PC-3 (cell line): ENCODE data around the gene GNGT1. TPM values are rescaled to one million over a fixed set of nuclear protein-coding genes. Genes with fewer than 3 reads are reported as not detected.

Source experiments
- ATAC-seq: fragments of 200-7000 bp; cut with Tn5 transposase; 2 replicates; pipeline ENCODE4 v1.9.1; 2020; ENCODE audit warnings: mild to moderate bottlenecking, moderate library complexity
- BruUV-seq: library from RNA; stranded (reverse); fragments of 400-500 nt; replicated peaks from 2 replicates; lab custom pipeline; 2021; lab: Mats Ljungman, UMichigan
- CTCF ChIA-PET: fragments of 300-600 bp; sonication (Branson Sonifier 250); formaldehyde crosslinking; loops from one replicate; lab custom pipeline; 2022; ENCODE audit warnings: antibody characterized with exemption; lab: Charles Lee
- POLR2A ChIA-PET: fragments of 300-600 bp; sonication (Branson Sonifier 250); formaldehyde crosslinking; loops from one replicate; lab custom pipeline; 2022; ENCODE audit warnings: antibody characterized with exemption; ENCODE audit not compliant: unreplicated experiment; lab: Charles Lee
- DNase-seq: peaks from one replicate; pipeline ENCODE4 v3.0.0-alpha.2; 2015
- H2AFZ ChIP-seq: fragments of 300-600 bp; sonication (generic); 2 replicates; pipeline ENCODE4 v1.6.0; 2016; ENCODE audit warnings: antibody characterized with exemption, low read length
- H3F3A ChIP-seq: fragments of 300-600 bp; sonication (generic); one replicate; pipeline ENCODE4 v1.6.0; 2017; ENCODE audit warnings: antibody characterized with exemption, low read length, control low read depth, mild to moderate bottlenecking; ENCODE audit not compliant: unreplicated experiment
- H3K27ac ChIP-seq: fragments of 300-600 bp; sonication (generic); 2 replicates; pipeline ENCODE4 v1.5.1; 2016; ENCODE audit warnings: mild to moderate bottlenecking, low read length
- H3K27me3 ChIP-seq: fragments of 300-600 bp; sonication (generic); 2 replicates; pipeline ENCODE4 v1.6.1; 2016; ENCODE audit warnings: low read length, mixed read lengths
- H3K36me3 ChIP-seq: fragments of 300-600 bp; sonication (generic); 2 replicates; pipeline ENCODE4 v1.6.1; 2016; ENCODE audit warnings: low read depth, mixed run types, low read length, mixed read lengths
- H3K4me1 ChIP-seq: fragments of 300-600 bp; sonication (generic); 2 replicates; pipeline ENCODE4 v1.5.1; 2016; ENCODE audit warnings: low read length; ENCODE audit not compliant: insufficient read depth
- H3K4me2 ChIP-seq: fragments of 300-600 bp; sonication (generic); 2 replicates; pipeline ENCODE4 v1.6.0; 2016; ENCODE audit warnings: low read length
- H3K4me3 ChIP-seq: fragments of 300-600 bp; sonication (generic); 2 replicates; pipeline ENCODE4 v1.5.1; 2016; ENCODE audit warnings: mild to moderate bottlenecking, low read length, mixed read lengths
- H3K79me2 ChIP-seq: fragments of 300-600 bp; sonication (generic); 2 replicates; pipeline ENCODE4 v1.6.1; 2017; ENCODE audit warnings: low read length, mixed read lengths
- H3K9ac ChIP-seq: fragments of 300-600 bp; sonication (generic); 2 replicates; pipeline ENCODE4 v1.6.0; 2016; ENCODE audit warnings: mild to moderate bottlenecking, low read length
- H3K9me2 ChIP-seq: fragments of 300-600 bp; sonication (generic); replicated peaks from 2 replicates; pipeline ENCODE4 v1.6.1; 2016; ENCODE audit warnings: mixed run types, low read length, mixed read lengths
- H3K9me3 ChIP-seq: fragments of 300-600 bp; sonication (generic); 2 replicates; pipeline ENCODE4 v1.6.1; 2016; ENCODE audit warnings: low read length, mixed read lengths
- H4K20me1 ChIP-seq: fragments of 300-600 bp; sonication (generic); 2 replicates; pipeline ENCODE4 v1.6.1; 2016; ENCODE audit warnings: low read length, mixed read lengths
- CTCF ChIP-seq: fragments of 300-600 bp; sonication (generic); conservative IDR thresholded peaks from 2 replicates; pipeline ENCODE4 v1.5.1; 2017; ENCODE audit warnings: antibody characterized with exemption, low read depth, mild to moderate bottlenecking, low read length
- EZH2 ChIP-seq: fragments of 300-600 bp; sonication (generic); IDR thresholded peaks from one replicate; pipeline ENCODE4 v1.6.1; 2017; ENCODE audit warnings: antibody characterized with exemption, mild to moderate bottlenecking, low read length; ENCODE audit not compliant: unreplicated experiment
- EZH2phosphoT487 ChIP-seq: fragments of 300-600 bp; sonication (generic); IDR thresholded peaks from 2 replicates; pipeline ENCODE4 v1.6.1; 2018; ENCODE audit warnings: mild to moderate bottlenecking, antibody characterized with exemption, low read length, borderline replicate concordance
- intact Hi-C: fragments of 100-400 bp; cut with micrococcal nuclease; formaldehyde crosslinking; loops from 2 replicates; pipeline ENCODE4 v1.9.0; 2023
- total RNA-seq: library from RNA; depleted of rRNA; stranded (reverse); fragments of >200 nt; gene quantifications from 2 replicates; pipeline ENCODE4 v1.2.3, GENCODE V29; 2014; rRNA removed

GNGT1 gene
- total RNA-seq, 1 experiment from 2014 or later: not detected

- DNase-seq (peak; percentile 61), ATAC-seq (peak; percentile 97)
- H3K27me3 ChIP-seq: no peaks in the 10 kb centered on the region
- intact Hi-C loops: loop anchor here (5.0 kb wide), 1 partner anchor 36 kb away; the partner anchor contains the start of gene GNG11
- H3K9me3 ChIP-seq: no peaks in the 10 kb centered on the region
- H3K9ac ChIP-seq: no peak overlapping the region
- H3K79me2 ChIP-seq: no peaks in the 10 kb centered on the region
- peaks cover 13% of the 10 kb centered on the region for H3K4me1 ChIP-seq
- TF ChIP-seq EZH2phosphoT487 (no peak), CTCF (no peak), EZH2 (no peak)
- no peak overlapping the region for H2AFZ ChIP-seq
- no peaks in the 10 kb centered on the region for H3F3A ChIP-seq
- ChIA-PET CTCF (interaction anchor here (0.6 kb wide), 1 partner anchor 43 kb away, joined by 3 read pairs; no protein-coding TSS in a partner anchor), POLR2A (interaction anchor here (0.7 kb wide), 1 partner anchor 68 kb away, joined by 4 read pairs; the partner anchor contains the start of gene TFPI2)
- H3K9me2 ChIP-seq: no peaks in the 10 kb centered on the region
- H3K36me3 ChIP-seq: no peaks in the 10 kb centered on the region
- peak overlapping the region; percentile 75 for H3K4me2 ChIP-seq
- H3K27ac ChIP-seq: peak overlapping the region; percentile 46
- peak overlapping the region; percentile 42 for H3K4me3 ChIP-seq
- BruUV-seq: no TSS peak
- H4K20me1 ChIP-seq: no peaks in the 10 kb centered on the region
Observed at GRCh38 chr7:93958216-93958615, 51.8 kb downstream of the GNGT1 start.

- peaks cover 13% of the 10 kb centered on the region for H3K4me1 ChIP-seq
- peak overlapping the region; percentile 46 for H3K27ac ChIP-seq
- peak overlapping the region; percentile 42 for H3K4me3 ChIP-seq
- CTCF ChIA-PET: no interaction called here
- POLR2A ChIA-PET: interaction anchor here (0.7 kb wide), 1 partner anchor 68 kb away, joined by 4 read pairs; the partner anchor contains the start of gene TFPI2
- H3K9me3 ChIP-seq: no peaks in the 10 kb centered on the region
- TF ChIP-seq CTCF: no peak
- TF ChIP-seq EZH2: no peak
- TF ChIP-seq EZH2phosphoT487: no peak
- no TSS peak for BruUV-seq
- ATAC-seq: peak; percentile 82
- peak; percentile 31 for DNase-seq
- no peaks in the 10 kb centered on the region for H3K79me2 ChIP-seq
- H3K36me3 ChIP-seq: no peaks in the 10 kb centered on the region
- H3K27me3 ChIP-seq: no peaks in the 10 kb centered on the region
- no peak overlapping the region for H2AFZ ChIP-seq
- H4K20me1 ChIP-seq: no peaks in the 10 kb centered on the region
- no peak overlapping the region for H3K9ac ChIP-seq
- H3K4me2 ChIP-seq: peak overlapping the region; percentile 75
- no peaks in the 10 kb centered on the region for H3F3A ChIP-seq
- H3K9me2 ChIP-seq: no peaks in the 10 kb centered on the region
- intact Hi-C loops: loop anchor here (5.0 kb wide), 1 partner anchor 36 kb away; the partner anchor contains the start of gene GNG11
Observed at GRCh38 chr7:93958651-93959050, 52.3 kb downstream of the GNGT1 start.

Other genes with a start within 250 kb of the GNGT1 start
- gene TFPI2, start 15.8 kb upstream of the GNGT1 start, total RNA-seq: 53.1 and 62.6 TPM in 2 replicates
- 3.0 and 4.4 TPM in 2 replicates for gene GNG11, start 15.2 kb downstream of the GNGT1 start, total RNA-seq
- 7.9 and 12.1 TPM in 2 replicates for gene BET1, start 97.8 kb downstream of the GNGT1 start, total RNA-seq